Skeletal muscle cell (primary cell): ENCODE data around the gene CTU2.

ENCODE experiments used
- DNase-seq: peaks from one replicate; pipeline ENCODE4 v3.0.0-alpha.2; 2010; ENCODE audit warnings: low read depth
- H3K4me3 ChIP-seq: 2 replicates; pipeline ENCODE4 v1.5.1; 2011; ENCODE audit warnings: low read depth, mild to moderate bottlenecking, control low read depth, low read length, moderate library complexity

Gene CTU2

GRCh38 chr16:88680554-88681083, 25.7 kb upstream of the CTU2 start:
- no peak for DNase-seq
- no peak overlapping the region for H3K4me3 ChIP-seq

- no peak overlapping the region for H3K4me3 ChIP-seq
- DNase-seq: no peak
Measured at GRCh38 chr16:88681084-88681680, 25.1 kb upstream of the CTU2 start.

- H3K4me3 ChIP-seq: no peak overlapping the region
- no peak for DNase-seq
Measured at GRCh38 chr16:88681709-88682451, 24.4 kb upstream of the CTU2 start.

GRCh38 chr16:88684569-88685155, 21.6 kb upstream of the CTU2 start:
- no peak overlapping the region for H3K4me3 ChIP-seq
- DNase-seq: no peak

GRCh38 chr16:88685156-88686061, 20.9 kb upstream of the CTU2 start:
- no peak for DNase-seq
- peak overlapping the region; percentile 55 for H3K4me3 ChIP-seq

GRCh38 chr16:88686062-88686438, 20.3 kb upstream of the CTU2 start:
- H3K4me3 ChIP-seq: peak overlapping the region; percentile 55
- no peak for DNase-seq

GRCh38 chr16:88686439-88687253, 19.7 kb upstream of the CTU2 start, which contains the start of gene SNAI3:
SNAI3 (minus strand) TSS chr16:88686507; CDS start chr16:88686406, 101 bp downstream.
- H3K4me3 ChIP-seq: peak within 1 kb of the TSS; percentile 55
- DNase-seq: no peak

- no peak overlapping the region for H3K4me3 ChIP-seq
- no peak for DNase-seq
Measured at GRCh38 chr16:88687254-88687576, 19.1 kb upstream of the CTU2 start.

GRCh38 chr16:88687676-88688012, 18.7 kb upstream of the CTU2 start:
- no peak for DNase-seq
- no peak overlapping the region for H3K4me3 ChIP-seq

- no peak for DNase-seq
- no peak overlapping the region for H3K4me3 ChIP-seq
Measured at GRCh38 chr16:88688013-88688778, 18.1 kb upstream of the CTU2 start.

- DNase-seq: no peak
- no peak overlapping the region for H3K4me3 ChIP-seq
Measured at GRCh38 chr16:88690341-88691128, 15.8 kb upstream of the CTU2 start.

GRCh38 chr16:88691129-88691813, 15.0 kb upstream of the CTU2 start:
- no peak for DNase-seq
- no peak overlapping the region for H3K4me3 ChIP-seq

GRCh38 chr16:88691924-88692560, 14.3 kb upstream of the CTU2 start:
- no peak for DNase-seq
- no peak overlapping the region for H3K4me3 ChIP-seq

- no peak overlapping the region for H3K4me3 ChIP-seq
- no peak for DNase-seq
Measured at GRCh38 chr16:88692861-88693260, 13.4 kb upstream of the CTU2 start.

GRCh38 chr16:88693420-88694177, 12.7 kb upstream of the CTU2 start:
- DNase-seq: no peak
- H3K4me3 ChIP-seq: no peak overlapping the region
